ENCODE measurements around the gene ZNF217.
"Not testable (repeated sequence)": the region's sequence is repeated elsewhere in the genome, so short reads cannot be mapped to it uniquely, and the experiment has no call there.

Gene ZNF217

DNA sequence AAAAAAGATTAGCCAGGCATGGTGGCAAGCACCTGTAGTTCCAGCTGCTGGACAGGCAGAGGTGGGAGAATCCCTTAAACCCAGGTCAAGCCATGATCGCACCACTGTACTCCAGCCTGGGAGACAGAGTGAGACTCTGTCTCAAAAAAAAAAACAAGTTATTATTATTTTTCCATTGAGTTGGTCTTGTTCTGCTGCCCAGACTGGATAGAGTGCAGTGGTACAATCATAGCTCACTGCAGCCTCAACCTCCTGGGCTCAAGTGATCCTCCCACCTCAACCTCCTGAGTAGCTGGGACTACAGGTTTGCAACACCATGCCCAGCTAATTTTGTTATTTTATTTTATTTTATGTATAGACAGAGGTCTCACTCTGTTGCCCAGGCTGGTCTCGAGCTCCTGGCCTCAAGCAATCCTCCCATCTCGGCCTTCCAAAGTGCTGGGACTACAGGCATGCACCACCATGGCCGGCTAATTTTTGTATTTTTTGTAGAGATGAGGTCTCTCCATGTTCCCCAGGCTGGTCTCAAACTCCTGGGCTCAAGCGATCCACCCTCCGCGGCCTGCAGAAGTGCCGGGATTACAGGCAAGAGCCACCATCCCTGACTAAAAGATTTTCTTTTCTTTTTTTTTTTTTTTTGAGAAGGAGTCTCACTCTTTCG is 31.4 kb downstream of the ZNF217 start:
- DNase-seq, result not testable (repeated sequence)

GRCh38 chr20:53561505-53561904 is 32.1 kb downstream of the ZNF217 start:
- no peak for DNase-seq

DNA sequence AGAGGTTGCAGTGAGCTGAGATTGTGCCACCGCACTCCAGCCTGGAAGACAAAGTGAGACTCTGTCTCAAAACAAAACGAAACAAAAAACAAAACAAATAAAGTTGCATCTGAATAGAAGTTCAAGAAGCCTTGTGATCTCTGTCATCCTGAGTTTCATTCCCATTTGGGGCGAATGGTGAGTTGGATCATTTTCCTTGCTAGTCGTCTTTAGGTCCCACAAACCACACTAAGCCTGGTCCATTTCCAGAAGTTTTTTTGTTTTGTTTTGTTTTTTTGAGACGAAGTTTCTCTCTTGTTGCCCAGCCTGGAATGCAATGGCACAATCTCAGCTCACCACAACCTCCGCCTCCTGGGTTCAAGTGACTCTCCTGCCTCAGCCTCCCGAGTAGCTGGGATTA is 33.8 kb downstream of the ZNF217 start:
- no peak for DNase-seq

- no peak for DNase-seq
Measured at GRCh38 chr20:53557130-53557529, 36.5 kb downstream of the ZNF217 start.

- DNase-seq, result no peak
Measured at GRCh38 chr20:53556267-53556897, 37.3 kb downstream of the ZNF217 start.

DNA sequence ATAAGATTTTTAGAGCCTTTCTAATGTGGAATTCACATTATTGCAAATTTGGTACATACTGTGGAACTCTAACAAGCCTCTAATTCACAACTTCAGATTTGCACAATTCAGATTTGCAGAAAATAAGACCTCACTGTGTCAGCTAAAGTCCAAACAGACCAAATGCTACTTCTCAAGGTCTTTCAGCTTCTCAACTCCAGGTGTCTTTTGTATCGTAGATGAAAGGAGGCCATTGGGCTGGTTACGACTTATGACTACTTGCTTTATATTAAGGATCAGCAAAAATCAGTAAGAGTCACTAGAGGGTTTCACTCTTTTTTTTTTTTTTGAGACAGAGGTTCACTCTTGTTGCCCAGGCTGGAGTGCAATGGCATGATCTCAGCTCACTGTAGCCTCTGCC is 37.8 kb downstream of the ZNF217 start:
- DNase-seq, result no peak

DNA sequence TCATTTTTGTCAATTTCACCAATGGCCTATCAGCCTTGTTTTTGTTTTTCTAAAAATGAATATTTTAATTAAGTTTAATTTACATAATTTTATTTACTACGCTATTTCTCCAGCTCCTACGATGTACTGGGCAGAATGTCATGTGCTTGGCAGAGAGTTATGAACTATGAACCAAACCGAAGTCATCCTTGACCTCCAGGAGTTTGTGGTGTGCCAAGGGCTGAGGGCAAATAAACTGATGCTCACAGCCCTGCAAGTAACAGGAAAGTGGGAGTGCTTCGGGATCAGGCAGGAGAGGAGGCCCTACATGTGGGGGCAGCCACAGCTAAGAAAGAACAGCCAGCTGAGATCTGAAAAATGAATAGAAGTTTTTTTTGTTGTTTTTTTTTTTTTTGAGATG is 38.6 kb downstream of the ZNF217 start:
- DNase-seq, result no peak

GRCh38 chr20:53552572-53552893 is 41.1 kb downstream of the ZNF217 start:
- DNase-seq, result not testable (repeated sequence)

DNA sequence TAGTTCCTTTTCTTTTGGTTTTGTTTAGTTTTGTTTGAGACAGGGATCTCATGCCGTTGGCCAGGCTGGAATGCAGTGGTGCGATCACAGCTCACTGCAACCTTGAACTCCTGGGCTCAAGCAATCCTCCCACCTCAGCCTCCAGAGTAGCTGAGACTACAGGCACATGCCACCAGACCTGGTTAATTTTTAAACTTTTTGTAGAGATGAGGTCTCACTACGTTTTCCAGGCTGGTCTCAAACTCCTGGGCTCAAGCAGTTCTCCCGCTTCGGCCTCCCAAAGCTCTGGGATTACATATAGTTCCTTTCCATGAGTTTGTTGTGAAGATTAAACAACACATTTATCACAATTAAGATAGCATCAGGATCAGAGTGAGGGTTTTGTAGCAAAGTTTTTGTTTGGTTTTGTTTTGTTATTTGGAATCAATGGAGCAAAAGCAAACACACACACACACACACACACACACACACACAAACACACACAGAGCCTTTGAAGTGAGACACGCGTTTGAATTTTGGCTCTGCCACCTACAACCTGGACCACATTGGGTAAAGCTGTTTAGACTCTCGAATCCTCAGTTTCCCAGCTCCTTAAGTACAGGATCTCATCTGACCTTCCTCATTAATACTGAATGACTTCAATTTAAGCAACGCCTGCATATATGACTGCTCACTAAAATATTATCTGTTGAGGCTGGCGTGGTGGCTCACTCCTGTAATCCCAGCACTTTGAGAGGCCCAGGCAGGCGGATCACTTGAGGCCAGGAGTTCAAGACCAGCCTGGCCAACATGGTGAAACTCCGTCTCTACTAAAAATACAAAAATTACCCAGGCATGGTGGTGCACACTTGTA is 41.7 kb downstream of the ZNF217 start:
- not testable (repeated sequence) for DNase-seq

DNA sequence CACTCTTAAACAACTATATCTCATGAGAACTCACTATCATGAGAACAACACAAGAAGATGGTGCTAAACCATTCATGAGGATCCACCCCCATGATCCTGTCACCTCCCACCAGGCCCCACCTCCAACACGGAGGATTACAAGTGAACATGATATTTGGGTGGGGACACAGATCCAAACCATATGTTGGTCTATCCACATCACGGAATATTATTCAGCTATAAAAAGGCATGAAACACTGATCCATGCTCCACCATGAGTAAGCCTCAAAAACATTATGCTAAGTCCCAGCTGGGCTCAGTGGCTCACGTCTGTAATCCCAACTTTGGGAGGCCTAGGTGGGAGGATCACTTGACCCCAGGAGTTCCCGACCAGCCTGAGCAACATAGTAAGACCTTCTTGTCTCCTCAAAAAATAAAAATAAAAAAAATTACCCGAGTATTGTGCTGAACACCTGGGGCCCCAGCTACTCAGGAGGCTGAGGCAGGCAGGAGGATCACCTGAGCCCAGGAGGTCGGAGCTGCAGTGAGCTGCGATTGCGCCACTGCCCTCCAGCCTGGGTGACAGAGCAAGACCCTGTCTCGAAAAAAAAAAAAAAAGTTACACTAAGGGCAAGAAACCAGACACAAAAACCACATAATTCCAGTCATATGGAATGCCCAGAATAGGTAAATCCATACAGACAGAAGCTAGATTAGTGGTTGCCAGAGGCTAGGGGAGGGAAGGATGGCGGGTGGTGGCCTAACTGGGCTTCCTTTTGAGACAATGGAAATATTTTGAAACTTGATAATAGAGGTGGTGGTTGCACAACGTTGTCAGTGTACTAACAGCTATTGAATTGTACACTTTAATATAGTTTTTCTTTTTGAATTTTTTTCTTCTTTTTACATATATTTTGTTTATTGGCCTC is 43.1 kb downstream of the ZNF217 start:
- DNase-seq, result no peak

DNA sequence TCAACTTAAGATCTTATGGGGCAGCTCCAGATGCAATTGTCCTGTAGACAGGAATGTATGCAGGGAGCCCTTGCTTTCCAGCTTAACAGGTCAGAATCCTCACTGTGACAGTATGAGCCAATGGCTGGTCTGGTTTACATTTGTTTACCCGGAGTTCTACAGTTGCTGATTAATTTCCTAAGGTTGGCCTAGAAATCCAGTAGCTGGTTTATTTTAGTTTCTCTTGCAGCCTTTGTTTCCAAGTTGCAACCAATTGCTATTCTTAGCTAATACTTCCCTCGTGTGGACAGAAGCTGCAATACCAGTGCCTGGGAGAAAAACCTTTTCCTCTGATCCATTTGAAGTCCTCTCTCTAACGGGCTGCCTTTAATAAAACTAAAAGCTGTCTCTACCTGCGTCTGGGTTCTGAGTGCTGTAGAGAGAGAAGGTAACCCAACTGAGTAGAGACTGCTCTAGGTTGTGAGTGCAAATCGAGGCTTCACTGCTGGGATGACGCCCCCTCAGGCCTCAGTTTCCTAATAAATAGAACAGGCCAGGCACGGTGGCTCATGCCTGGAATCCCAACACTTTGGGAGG is 45.9 kb downstream of the ZNF217 start:
- DNase-seq, result peak; percentile 41

GRCh38 chr20:53539516-53539915 is 54.1 kb downstream of the ZNF217 start:
- no peak for DNase-seq

GRCh38 chr20:53536382-53536781 is 57.3 kb downstream of the ZNF217 start:
- not testable (repeated sequence) for DNase-seq

DNA sequence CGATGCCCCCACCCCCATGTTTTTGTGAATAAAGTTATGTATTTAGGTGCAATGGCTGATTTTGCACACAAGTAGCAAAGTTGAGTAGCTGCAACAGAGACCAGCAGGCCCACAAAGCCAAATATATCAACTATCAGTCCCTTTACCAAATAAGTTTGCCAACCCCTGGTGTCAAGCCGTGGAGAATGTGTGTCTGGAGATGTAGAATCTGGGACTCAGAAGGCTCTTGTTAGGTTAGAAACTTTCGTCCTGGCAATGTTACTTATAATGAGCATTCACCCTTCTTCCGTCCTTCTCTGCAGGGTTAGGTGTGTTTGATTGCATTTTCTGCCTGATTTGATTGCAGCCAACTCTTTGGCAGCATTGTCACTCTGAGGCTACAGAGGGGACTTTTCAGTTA is 57.8 kb downstream of the ZNF217 start:
- DNase-seq, result no peak

DNA sequence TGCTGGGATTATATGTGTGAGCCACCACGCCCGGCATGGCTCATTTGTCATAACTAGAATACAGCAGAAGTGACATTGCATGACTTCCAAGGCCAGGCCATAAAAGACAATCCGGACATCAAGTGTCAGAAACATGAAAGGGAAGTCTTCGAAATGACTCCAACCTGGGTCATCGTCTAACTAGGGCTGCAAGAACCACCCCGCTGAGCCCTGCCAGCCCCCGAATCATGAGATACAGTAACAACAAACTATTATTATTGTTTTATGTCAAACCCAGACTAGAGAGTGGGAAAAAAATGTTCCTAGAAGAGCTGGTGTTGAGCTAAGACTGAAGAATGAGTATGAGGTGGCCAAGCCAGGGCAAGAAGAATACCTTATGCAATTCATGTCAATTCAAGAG is 59.6 kb downstream of the ZNF217 start:
- no peak for DNase-seq

GRCh38 chr20:53533500-53533899 is 60.1 kb downstream of the ZNF217 start:
- DNase-seq, result no peak

- DNase-seq, result not testable (repeated sequence)
Measured at GRCh38 chr20:53532654-53533312, 60.9 kb downstream of the ZNF217 start.

- no peak for DNase-seq
Measured at GRCh38 chr20:53530440-53530839, 63.2 kb downstream of the ZNF217 start.

DNA sequence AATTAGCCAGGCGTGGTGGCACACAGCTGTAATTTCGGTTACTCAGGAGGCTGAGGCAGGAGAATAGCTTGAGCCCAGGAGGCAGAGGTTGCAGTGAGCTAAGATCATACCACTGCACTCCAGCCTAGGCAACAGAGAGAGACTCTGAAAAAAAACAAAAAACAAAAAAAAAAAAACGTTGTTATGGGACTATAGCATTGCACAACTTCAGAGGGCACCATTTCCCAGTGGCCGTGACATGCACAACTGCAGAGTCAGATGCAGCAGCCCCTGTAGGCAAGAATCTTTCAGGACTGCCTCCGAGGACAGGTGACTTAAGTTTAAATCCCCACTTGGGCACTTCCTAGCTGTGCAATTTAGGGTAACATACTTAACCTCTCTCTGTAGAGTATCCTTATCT is 64.0 kb downstream of the ZNF217 start:
- DNase-seq, result no peak

GRCh38 chr20:53527196-53527595 is 66.4 kb downstream of the ZNF217 start:
- no peak for DNase-seq

DNA sequence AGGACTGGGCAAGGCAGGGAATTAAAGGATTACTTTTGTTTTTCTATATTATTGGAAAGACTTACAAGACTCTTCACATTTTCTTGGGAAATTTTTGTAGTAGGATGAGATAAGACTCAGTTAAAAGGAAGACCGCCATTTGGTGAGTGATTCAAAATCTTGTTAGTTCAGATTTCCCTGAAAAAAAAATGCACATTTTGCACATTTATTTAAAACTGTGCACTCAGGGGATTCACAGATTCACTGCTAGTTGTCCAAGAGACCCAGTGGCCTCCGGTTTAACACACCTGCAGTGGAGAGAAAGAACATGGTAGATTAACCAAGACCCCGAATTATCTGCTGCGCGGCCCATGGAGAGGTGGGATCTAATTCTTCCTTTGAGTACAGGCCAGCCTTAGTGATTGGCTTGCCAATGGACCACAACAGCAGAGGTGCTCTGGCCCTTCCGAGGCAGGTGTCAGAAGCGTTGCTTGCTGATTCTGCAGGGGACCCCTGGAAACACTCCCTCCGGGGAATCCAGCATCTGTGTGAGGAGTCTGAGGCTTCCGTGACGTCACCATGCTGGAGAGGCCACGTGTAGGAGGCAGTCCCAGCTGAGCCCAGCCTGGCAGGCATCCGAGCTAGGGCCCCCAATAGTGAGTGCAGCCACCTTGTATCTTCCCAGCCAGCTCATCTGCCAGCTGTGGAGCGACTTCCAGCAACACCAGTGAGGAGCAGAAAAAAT is 68.9 kb downstream of the ZNF217 start:
- no peak for DNase-seq

Data from NCI-H1436 treated with DMSO at 0.1 percent for 48 hours (cell line).